MM.1S (cell line): Measurements from ENCODE around the gene ITFG1.

Experiments used
- DNase-seq: peaks from one replicate; pipeline ENCODE4 v3.0.0-alpha.2; 2015
- H2AFZ ChIP-seq: fragments of 300-600 bp; sonication (generic); 2 replicates; pipeline ENCODE4 v1.6.0; 2016; ENCODE audit warnings: antibody characterized with exemption, low read length
- H3F3A ChIP-seq: fragments of 300-600 bp; sonication (generic); 2 replicates; pipeline ENCODE4 v1.6.1; 2016; ENCODE audit warnings: mild to moderate bottlenecking, antibody characterized with exemption, low read length, moderate library complexity, mixed read lengths; ENCODE audit not compliant: insufficient read depth
- H3K27ac ChIP-seq: fragments of 300-600 bp; sonication (generic); 2 replicates; pipeline ENCODE4 v1.5.1; 2016; ENCODE audit warnings: mild to moderate bottlenecking, low read length
- H3K27me3 ChIP-seq: fragments of 300-600 bp; sonication (generic); replicated peaks from 2 replicates; pipeline ENCODE4 v1.6.0; 2016; ENCODE audit warnings: low read length; ENCODE audit not compliant: insufficient read depth
- H3K36me3 ChIP-seq: fragments of 300-600 bp; sonication (generic); replicated peaks from 2 replicates; pipeline ENCODE4 v1.6.1; 2016; ENCODE audit warnings: mild to moderate bottlenecking, low read length, mixed read lengths; ENCODE audit not compliant: insufficient read depth
- H3K4me1 ChIP-seq: fragments of 300-600 bp; sonication (generic); 2 replicates; pipeline ENCODE4 v1.6.1; 2016; ENCODE audit warnings: low read length, mixed read lengths
- H3K4me2 ChIP-seq: fragments of 300-600 bp; sonication (generic); 2 replicates; pipeline ENCODE4 v1.6.0; 2016; ENCODE audit warnings: low read depth, low read length
- H3K4me3 ChIP-seq: fragments of 300-600 bp; sonication (generic); 2 replicates; pipeline ENCODE4 v1.5.1; 2016; ENCODE audit warnings: low read length, mixed read lengths
- H3K79me2 ChIP-seq: fragments of 300-600 bp; sonication (generic); 2 replicates; pipeline ENCODE4 v1.6.1; 2016; ENCODE audit warnings: mixed run types, low read length, mixed read lengths
- H3K9ac ChIP-seq: fragments of 300-600 bp; sonication (generic); 2 replicates; pipeline ENCODE4 v1.6.1; 2016; ENCODE audit warnings: low read length, mixed read lengths
- H3K9me2 ChIP-seq: fragments of 300-600 bp; sonication (generic); replicated peaks from 2 replicates; pipeline ENCODE4 v1.6.1; 2016; ENCODE audit warnings: mild to moderate bottlenecking, low read length, mixed read lengths; ENCODE audit not compliant: insufficient read depth
- H3K9me3 ChIP-seq: fragments of 300-600 bp; sonication (generic); replicated peaks from 2 replicates; pipeline ENCODE4 v1.6.1; 2016; ENCODE audit warnings: mild to moderate bottlenecking, low read length, mixed read lengths; ENCODE audit not compliant: insufficient read depth
- H4K20me1 ChIP-seq: fragments of 300-600 bp; sonication (generic); 2 replicates; pipeline ENCODE4 v1.6.1; 2016; ENCODE audit warnings: mild to moderate bottlenecking, low read length, moderate library complexity, mixed read lengths; ENCODE audit not compliant: insufficient read depth
- CTCF ChIP-seq: fragments of 300-600 bp; sonication (generic); IDR thresholded peaks from 2 replicates; pipeline ENCODE4 v1.5.1; 2016; ENCODE audit warnings: antibody characterized with exemption, low read length, mixed read lengths
- EZH2 ChIP-seq: fragments of 300-600 bp; sonication (generic); optimal IDR thresholded peaks from 2 replicates; pipeline ENCODE3; 2017; ENCODE audit warnings: low read depth, mild to moderate bottlenecking, antibody characterized with exemption, low read length, mixed read lengths
- EZH2phosphoT487 ChIP-seq: fragments of 300-600 bp; sonication (generic); IDR thresholded peaks from 2 replicates; pipeline ENCODE4 v1.6.1; 2018; ENCODE audit warnings: antibody characterized with exemption, low read length

ITFG1 gene

DNA sequence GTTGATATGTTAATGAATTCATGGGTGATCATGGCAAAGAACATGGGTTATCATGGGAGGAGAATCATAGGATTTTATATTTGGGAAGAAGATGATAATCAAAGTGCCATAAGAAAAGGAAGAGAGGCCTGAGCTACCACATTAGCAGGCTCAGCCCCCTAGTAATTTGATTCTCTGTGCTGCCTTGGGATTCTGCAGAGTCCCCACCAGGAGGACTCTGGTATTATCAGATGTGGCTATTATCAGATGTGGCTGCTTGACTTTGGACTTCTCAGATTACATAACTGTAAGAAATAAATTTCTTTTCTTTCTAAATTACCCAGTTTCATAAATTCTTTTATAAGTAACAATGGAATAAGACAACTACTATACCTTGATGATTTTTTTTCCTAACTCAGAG is 137.6 kb downstream of the ITFG1 start:
- Histone ChIP-seq H3K4me2 (no peak overlapping the region), H3K9me3 (no peaks in the 10 kb centered on the region), H3K36me3 (no peaks in the 10 kb centered on the region), H3F3A (no peaks in the 10 kb centered on the region), H3K79me2 (no peaks in the 10 kb centered on the region), H3K4me3 (no peak overlapping the region), H3K9me2 (no peaks in the 10 kb centered on the region), H3K4me1 (no peaks in the 10 kb centered on the region), H3K27ac (no peak overlapping the region), H3K27me3 (no peaks in the 10 kb centered on the region), H3K9ac (no peak overlapping the region), H4K20me1 (no peaks in the 10 kb centered on the region), H2AFZ (no peak overlapping the region)
- no peak for TF ChIP-seq CTCF
- no peak for DNase-seq

- no peak overlapping the region for H2AFZ ChIP-seq
- no peak for DNase-seq
- H3K36me3 ChIP-seq: no peaks in the 10 kb centered on the region
- no peak overlapping the region for H3K4me3 ChIP-seq
- H3K9ac ChIP-seq: no peak overlapping the region
- no peaks in the 10 kb centered on the region for H3K9me3 ChIP-seq
- H4K20me1 ChIP-seq: no peaks in the 10 kb centered on the region
- no peak overlapping the region for H3K4me2 ChIP-seq
- H3K79me2 ChIP-seq: no peaks in the 10 kb centered on the region
- H3K4me1 ChIP-seq: no peaks in the 10 kb centered on the region
- H3F3A ChIP-seq: no peaks in the 10 kb centered on the region
- H3K27ac ChIP-seq: no peak overlapping the region
- TF ChIP-seq EZH2: no peak
- TF ChIP-seq CTCF: no peak
- TF ChIP-seq EZH2phosphoT487: no peak
- no peaks in the 10 kb centered on the region for H3K27me3 ChIP-seq
- no peaks in the 10 kb centered on the region for H3K9me2 ChIP-seq
Measured at GRCh38 chr16:47320546-47321310, 140.1 kb downstream of the ITFG1 start.

DNA sequence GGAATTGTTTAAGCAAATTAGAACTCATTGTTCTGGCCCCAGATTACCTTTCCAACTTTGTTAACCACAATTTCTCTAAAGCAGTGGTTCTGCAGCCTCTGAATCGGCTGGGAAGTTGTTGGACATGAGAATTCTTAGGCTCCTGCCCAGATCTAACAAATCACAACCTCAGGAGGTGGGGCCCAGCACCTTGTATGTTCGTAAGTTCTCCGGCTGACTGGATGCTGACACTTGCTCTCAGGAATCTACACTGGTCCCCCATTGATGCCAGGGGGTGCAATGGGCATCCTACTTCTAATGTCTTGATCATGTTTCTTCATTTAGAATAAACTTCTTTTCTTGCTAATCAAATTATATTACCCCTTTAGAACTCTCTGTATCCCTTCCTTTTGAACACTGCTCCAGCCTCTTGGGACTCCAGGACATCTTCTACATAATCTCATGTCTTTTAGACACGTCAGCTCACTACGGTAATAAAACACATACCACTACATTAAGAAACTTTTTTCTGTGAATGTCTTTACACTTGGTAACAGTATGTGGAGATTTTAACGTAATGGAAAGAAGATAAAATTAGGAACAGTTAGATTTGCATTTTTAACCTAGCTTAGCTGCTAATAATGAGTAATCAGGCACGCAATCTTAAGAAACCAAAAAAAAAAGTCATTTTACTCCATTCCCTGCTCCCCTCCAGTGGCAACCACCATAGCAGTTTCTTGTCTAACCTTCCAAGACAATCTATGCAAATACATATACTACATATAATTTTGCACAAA is 143.2 kb downstream of the ITFG1 start:
- Histone ChIP-seq H3K4me3 (no peak overlapping the region), H2AFZ (no peak overlapping the region), H3F3A (no peaks in the 10 kb centered on the region), H3K9me3 (no peaks in the 10 kb centered on the region), H3K27me3 (no peaks in the 10 kb centered on the region), H3K79me2 (no peaks in the 10 kb centered on the region), H3K4me2 (no peak overlapping the region), H4K20me1 (no peaks in the 10 kb centered on the region), H3K9ac (no peak overlapping the region), H3K4me1 (no peaks in the 10 kb centered on the region), H3K9me2 (no peaks in the 10 kb centered on the region), H3K36me3 (no peaks in the 10 kb centered on the region), H3K27ac (no peak overlapping the region)
- TF ChIP-seq EZH2 (no peak), CTCF (no peak)
- DNase-seq: no peak
